ENCODE measurements around the gene PRR36. TPM values are rescaled to one million over a fixed set of nuclear protein-coding genes. Genes with fewer than 3 reads are reported as not detected.

PRR36 gene
- total and polyA plus RNA-seq, 12 donors, result 0.01 to 0.07 (median 0.05) TPM; not detected in 9

DNA sequence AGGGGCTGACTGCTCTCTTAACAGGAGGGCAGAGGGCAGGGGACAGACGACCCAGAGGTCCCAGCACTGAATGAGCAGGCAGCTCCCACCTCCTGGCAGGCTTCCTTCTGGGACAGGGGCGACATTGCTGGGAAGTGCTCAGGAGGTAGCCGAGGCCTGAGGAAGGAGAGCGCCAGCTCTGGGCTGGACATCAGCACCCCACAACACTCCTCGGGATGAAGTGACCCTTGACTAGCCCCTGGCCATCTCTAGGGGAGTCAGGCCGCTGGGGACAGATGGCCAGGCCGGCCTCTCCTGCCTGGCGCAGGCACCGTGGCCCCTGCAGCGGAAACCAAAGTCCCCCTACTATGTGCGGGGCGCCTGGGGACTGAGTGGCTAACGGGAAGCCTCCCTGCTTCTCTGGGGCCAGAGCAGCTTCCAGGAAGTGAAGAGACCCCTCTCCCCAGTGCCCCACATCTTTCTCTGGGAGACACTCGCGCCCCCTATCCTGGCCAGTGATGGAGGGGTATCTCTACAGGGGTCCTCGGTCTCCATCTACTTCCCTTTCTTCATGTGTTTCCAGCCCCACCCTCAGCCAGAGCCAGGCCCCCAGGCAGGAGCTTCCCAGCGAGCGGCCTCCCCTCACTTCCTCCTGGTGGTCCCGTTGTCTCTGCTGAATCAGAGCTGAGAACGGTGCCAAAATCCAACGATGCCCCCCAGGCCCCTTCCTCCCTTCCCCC is 10.1 kb downstream of the PRR36 start:
- Histone ChIP-seq H3K36me3 (peaks cover 0 to 17% (median 0%) of the 10 kb centered on the region in 9 donors), H3K27ac (no peak overlapping the region), H3K27me3 (peaks cover 4 to 81% (median 53%) of the 10 kb centered on the region in 7 donors), H3K9me3 (no peaks in the 10 kb centered on the region), H3K4me1 (peaks cover 4 to 34% (median 27%) of the 10 kb centered on the region in 9 donors), H3K4me3 (no peak overlapping the region)
- TF ChIP-seq, protein P1, sequence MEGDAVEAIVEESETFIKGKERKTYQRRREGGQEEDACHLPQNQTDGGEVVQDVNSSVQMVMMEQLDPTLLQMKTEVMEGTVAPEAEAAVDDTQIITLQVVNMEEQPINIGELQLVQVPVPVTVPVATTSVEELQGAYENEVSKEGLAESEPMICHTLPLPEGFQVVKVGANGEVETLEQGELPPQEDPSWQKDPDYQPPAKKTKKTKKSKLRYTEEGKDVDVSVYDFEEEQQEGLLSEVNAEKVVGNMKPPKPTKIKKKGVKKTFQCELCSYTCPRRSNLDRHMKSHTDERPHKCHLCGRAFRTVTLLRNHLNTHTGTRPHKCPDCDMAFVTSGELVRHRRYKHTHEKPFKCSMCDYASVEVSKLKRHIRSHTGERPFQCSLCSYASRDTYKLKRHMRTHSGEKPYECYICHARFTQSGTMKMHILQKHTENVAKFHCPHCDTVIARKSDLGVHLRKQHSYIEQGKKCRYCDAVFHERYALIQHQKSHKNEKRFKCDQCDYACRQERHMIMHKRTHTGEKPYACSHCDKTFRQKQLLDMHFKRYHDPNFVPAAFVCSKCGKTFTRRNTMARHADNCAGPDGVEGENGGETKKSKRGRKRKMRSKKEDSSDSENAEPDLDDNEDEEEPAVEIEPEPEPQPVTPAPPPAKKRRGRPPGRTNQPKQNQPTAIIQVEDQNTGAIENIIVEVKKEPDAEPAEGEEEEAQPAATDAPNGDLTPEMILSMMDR (IDR thresholded peaks at IDR 0.05), result no peak
- 76 to 80% methylated on average over 21 of the region's 21 CpGs for WGBS, 2 donors
- ATAC-seq, result no peak
- no peak for DNase-seq
- intact Hi-C loops (cut with DNase I), result no loop called here

DNA sequence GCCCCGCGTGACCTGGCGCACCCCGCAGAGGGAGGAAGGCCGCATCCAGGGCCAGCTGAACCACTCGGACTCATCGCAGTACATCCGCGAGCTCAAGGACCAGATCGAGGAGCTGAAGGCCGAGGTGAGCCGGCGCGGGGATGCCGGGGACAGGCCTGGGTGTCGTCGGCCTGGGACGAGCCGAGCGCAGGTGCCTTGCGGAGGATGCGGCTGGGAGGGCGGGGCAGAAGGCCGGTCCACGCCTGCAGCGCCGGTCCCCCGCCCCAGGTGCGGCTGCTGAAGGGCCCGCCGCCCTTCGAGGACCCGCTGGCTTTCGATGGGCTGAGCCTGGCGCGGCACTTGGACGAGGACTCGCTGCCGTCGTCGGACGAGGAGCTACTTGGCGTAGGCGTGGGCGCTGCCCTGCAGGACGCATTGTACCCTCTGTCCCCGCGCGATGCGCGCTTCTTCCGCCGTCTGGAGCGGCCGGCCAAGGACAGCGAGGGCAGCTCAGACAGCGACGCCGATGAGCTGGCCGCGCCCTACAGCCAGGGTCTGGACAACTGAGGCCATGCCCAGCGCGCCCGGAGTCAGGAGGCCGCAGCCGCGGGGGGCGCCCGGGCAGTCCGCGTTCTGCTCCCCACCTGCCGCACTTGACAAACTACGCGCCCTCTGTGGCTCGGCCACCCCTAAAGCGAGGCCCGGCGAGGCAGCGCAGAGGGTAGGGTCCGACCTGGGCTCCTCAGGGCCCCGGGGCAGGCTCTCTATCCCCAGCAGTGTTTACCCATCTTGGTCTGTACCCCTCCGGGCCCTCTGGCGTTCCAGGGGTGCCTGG is 10.8 kb downstream of the PRR36 start:
- Histone ChIP-seq H3K9me3 (no peaks in the 10 kb centered on the region), H3K27ac (no peak overlapping the region), H3K4me3 (no peak overlapping the region), H3K27me3 (peaks cover 4 to 75% (median 53%) of the 10 kb centered on the region in 7 donors), H3K4me1 (peaks cover 0 to 26% (median 20%) of the 10 kb centered on the region in 9 donors), H3K36me3 (peaks cover 0 to 21% (median 0%) of the 10 kb centered on the region in 9 donors)
- ATAC-seq (no peak), DNase-seq (no peak)
- intact Hi-C loops (cut with DNase I), result no loop called here
- WGBS, 2 donors, result 75 to 78% methylated on average over 74 to 83 of the region's 83 CpGs
- TF ChIP-seq, protein P1 (IDR thresholded peaks at IDR 0.05), result no peak

DNA sequence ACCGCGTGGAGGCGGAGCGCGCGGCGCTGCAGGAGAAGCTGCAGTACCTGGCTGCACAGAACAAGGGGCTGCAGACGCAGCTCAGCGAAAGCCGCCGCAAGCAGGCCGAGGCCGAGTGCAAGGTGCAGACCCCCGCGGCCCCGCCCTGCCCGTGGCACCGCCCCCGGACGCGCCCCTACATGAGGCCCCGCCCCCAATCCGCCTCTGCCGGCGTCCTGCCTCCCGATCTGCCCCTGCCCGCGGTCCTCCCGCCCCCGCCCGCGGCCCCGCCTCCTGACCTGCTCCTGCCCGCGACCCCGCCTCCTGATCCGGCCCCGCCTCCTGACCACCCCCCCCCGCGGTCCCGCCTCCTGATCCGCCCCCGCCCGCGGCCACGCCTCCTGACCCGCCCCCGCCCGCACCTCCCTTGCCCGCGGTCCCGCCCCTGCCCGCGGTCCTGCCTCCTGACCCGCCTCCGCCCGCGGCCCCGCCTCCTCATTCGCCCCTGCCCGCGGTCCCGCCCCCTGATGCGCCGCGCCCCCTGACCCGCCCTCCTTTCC is 11.7 kb downstream of the PRR36 start:
- Histone ChIP-seq H3K9me3 (no peaks in the 10 kb centered on the region), H3K27me3 (peaks cover 4 to 66% (median 46%) of the 10 kb centered on the region in 7 donors), H3K36me3 (peaks cover 0 to 25% (median 0%) of the 10 kb centered on the region in 9 donors), H3K4me3 (peak overlapping the region in 5 of 10 donors; percentile 5 to 36 (median 11)), H3K4me1 (peaks cover 0 to 24% (median 16%) of the 10 kb centered on the region in 9 donors), H3K27ac (no peak overlapping the region)
- TF ChIP-seq, protein P1 (IDR thresholded peaks at IDR 0.05), result no peak
- ATAC-seq, result peak in 4 of 8 donors; percentile 12 to 51 (median 28)
- intact Hi-C loops (cut with DNase I), result no loop called here
- DNase-seq, result peak; percentile 43 to 63
- WGBS, 2 donors, result 12 to 14% methylated on average over 35 to 64 of the region's 67 CpGs
